ENCODE results near the gene AADACL4. TPM values are rescaled to one million over a fixed set of nuclear protein-coding genes. Genes with fewer than 3 reads are reported as not detected.
A peak's percentile ranks its signal among the peaks of the same experiment; 100 is the strongest.

AADACL4 gene
- total RNA-seq, 2 donors from 2014 or later: not detected

GRCh38 chr1:12614402-12615158 is 29.3 kb upstream of the AADACL4 start:
- Mint-ChIP-seq H3K27me3 (ENCODE audit: insufficient read depth) (peaks cover 74% of the 10 kb centered on the region), H3K36me3 (ENCODE audit: low read depth) (peaks cover 3% of the 10 kb centered on the region), H3K4me3 (peak overlapping the region; percentile 86), H3K4me1 (peaks cover 32% of the 10 kb centered on the region), H3K9me3 (no peaks in the 10 kb centered on the region), H3K27ac (no peak overlapping the region)
- H3K4me3 ChIP-seq (ENCODE audit: low read length): peak overlapping the region; percentile 96
- WGBS, 2 experiments (ENCODE audit: insufficient coverage in 1 of 2, insufficient read length in 1 of 2): 77 to 94% methylated on average over 2 to 7 of the region's 7 CpGs
- no peak overlapping the region for H3K27ac ChIP-seq (ENCODE audit: low read depth, low read length)
- peaks cover 7% of the 10 kb centered on the region for H3K4me1 ChIP-seq (ENCODE audit: control insufficient read depth, insufficient read depth, low read length)
- H3K27me3 ChIP-seq (ENCODE audit: control insufficient read depth, insufficient read depth, low read length, poor library complexity, severe bottlenecking): peaks cover 57% of the 10 kb centered on the region
- no peaks in the 10 kb centered on the region for H3K9me3 ChIP-seq (ENCODE audit: control insufficient read depth, low read length)
- no peaks in the 10 kb centered on the region for H3K36me3 ChIP-seq (ENCODE audit: control insufficient read depth, insufficient read depth, low read length)
- no peak for DNase-seq
- no peak for TF ChIP-seq CTCF (conservative IDR thresholded peaks at IDR 0.05)
- H3K9ac ChIP-seq (ENCODE audit: extremely low read depth, low read length, poor library complexity, severe bottlenecking): no peak overlapping the region

- H3K9me3 Mint-ChIP-seq: no peaks in the 10 kb centered on the region
- peaks cover 32% of the 10 kb centered on the region for H3K4me1 Mint-ChIP-seq
- H3K36me3 Mint-ChIP-seq (ENCODE audit: low read depth): peaks cover 3% of the 10 kb centered on the region
- Histone ChIP-seq H3K4me1 (ENCODE audit: control insufficient read depth, insufficient read depth, low read length) (peaks cover 7% of the 10 kb centered on the region), H3K9me3 (ENCODE audit: control insufficient read depth, low read length) (no peaks in the 10 kb centered on the region), H3K4me3 (ENCODE audit: low read length) (peak overlapping the region; percentile 96), H3K27me3 (ENCODE audit: control insufficient read depth, insufficient read depth, low read length, poor library complexity, severe bottlenecking) (peaks cover 54% of the 10 kb centered on the region), H3K27ac (ENCODE audit: low read depth, low read length) (no peak overlapping the region), H3K36me3 (ENCODE audit: control insufficient read depth, insufficient read depth, low read length) (no peaks in the 10 kb centered on the region), H3K9ac (ENCODE audit: extremely low read depth, low read length, poor library complexity, severe bottlenecking) (peak overlapping the region; percentile 74)
- H3K27ac Mint-ChIP-seq: peak overlapping the region; percentile 95
- H3K4me3 Mint-ChIP-seq: peak overlapping the region; percentile 86
- no peak for TF ChIP-seq CTCF (conservative IDR thresholded peaks at IDR 0.05)
- DNase-seq: peak; percentile 51
- H3K27me3 Mint-ChIP-seq (ENCODE audit: insufficient read depth): peaks cover 73% of the 10 kb centered on the region
- WGBS, 2 experiments (ENCODE audit: insufficient coverage in 1 of 2, insufficient read length in 1 of 2): 23 to 26% methylated on average over 10 to 12 of the region's 12 CpGs
Observed at GRCh38 chr1:12615159-12615864, 28.6 kb upstream of the AADACL4 start.

GRCh38 chr1:12615865-12616708 is 27.8 kb upstream of the AADACL4 start:
- no peak for TF ChIP-seq CTCF (conservative IDR thresholded peaks at IDR 0.05)
- H3K9me3 Mint-ChIP-seq: no peaks in the 10 kb centered on the region
- H3K36me3 Mint-ChIP-seq (ENCODE audit: low read depth): peaks cover 3% of the 10 kb centered on the region
- Histone ChIP-seq H3K27ac (ENCODE audit: low read depth, low read length) (peak overlapping the region; percentile 74), H3K4me1 (ENCODE audit: control insufficient read depth, insufficient read depth, low read length) (peaks cover 7% of the 10 kb centered on the region), H3K4me3 (ENCODE audit: low read length) (peak overlapping the region; percentile 96), H3K27me3 (ENCODE audit: control insufficient read depth, insufficient read depth, low read length, poor library complexity, severe bottlenecking) (peaks cover 52% of the 10 kb centered on the region), H3K9me3 (ENCODE audit: control insufficient read depth, low read length) (no peaks in the 10 kb centered on the region), H3K36me3 (ENCODE audit: control insufficient read depth, insufficient read depth, low read length) (no peaks in the 10 kb centered on the region), H3K9ac (ENCODE audit: extremely low read depth, low read length, poor library complexity, severe bottlenecking) (peak overlapping the region; percentile 74)
- peak overlapping the region; percentile 86 for H3K4me3 Mint-ChIP-seq
- DNase-seq: peak; percentile 92
- 0 to 1% methylated on average over 10 to 17 of the region's 17 CpGs for WGBS, 2 experiments (ENCODE audit: insufficient coverage in 1 of 2, insufficient read length in 1 of 2)
- H3K4me1 Mint-ChIP-seq: peaks cover 32% of the 10 kb centered on the region
- peak overlapping the region; percentile 95 for H3K27ac Mint-ChIP-seq
- H3K27me3 Mint-ChIP-seq (ENCODE audit: insufficient read depth): peaks cover 73% of the 10 kb centered on the region
